HL-60/S4 (cell line): ENCODE data around the gene RAB3IL1.

Experiments
- in situ Hi-C: fragments of 300-500 bp; cut with MboI; formaldehyde crosslinking; loops from 2 replicates; pipeline ENCODE4 v1.14.3; 2022; ENCODE audit warnings: low sequenced_read_pairs

The RAB3IL1 gene

GRCh38 chr11:61906522-61906909, 10.8 kb downstream of the RAB3IL1 start:
- in situ Hi-C loops = no loop called here

DNA sequence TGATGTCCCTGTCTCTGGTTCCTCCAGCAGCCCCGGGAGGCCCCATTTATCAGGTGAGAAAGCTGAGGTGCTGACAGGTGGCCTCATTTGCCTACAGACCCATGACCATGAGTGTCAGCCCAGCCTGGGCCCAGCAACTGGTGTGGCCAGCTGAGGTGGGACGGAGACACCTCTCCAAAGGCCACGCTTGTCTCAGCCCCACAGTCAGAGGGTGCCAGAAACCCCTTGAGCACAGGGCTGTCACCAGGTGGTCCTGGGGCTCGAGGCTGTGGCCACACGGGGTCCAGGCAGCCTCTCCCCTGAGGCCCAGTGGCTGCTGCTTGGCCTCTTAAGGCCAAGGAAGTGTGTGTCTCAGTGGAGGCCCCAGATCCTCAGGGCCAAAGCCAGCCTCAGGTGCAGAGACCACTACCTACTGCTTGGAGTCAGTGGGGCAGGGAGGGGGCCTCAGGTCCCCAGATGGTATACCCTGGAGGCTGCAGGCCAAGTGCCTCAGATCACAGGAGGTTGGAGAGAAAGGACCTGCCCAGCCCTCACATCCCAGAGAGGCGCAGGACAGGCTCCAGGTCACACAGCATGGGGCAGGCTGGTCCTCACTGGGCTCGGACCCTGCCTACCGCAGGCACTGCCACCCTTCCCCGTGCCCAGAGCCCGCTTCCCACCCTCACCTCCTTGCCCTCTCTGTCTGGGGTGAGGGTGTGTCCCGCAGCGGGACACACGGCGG, 11.4 kb downstream of the RAB3IL1 start:
- in situ Hi-C loops = no loop called here

- in situ Hi-C loops = no loop called here
These were observed 12.2 kb downstream of the RAB3IL1 start for GRCh38 chr11:61905067-61905696.

- in situ Hi-C loops = no loop called here
These were observed 12.8 kb downstream of the RAB3IL1 start for GRCh38 chr11:61904539-61905048.

DNA sequence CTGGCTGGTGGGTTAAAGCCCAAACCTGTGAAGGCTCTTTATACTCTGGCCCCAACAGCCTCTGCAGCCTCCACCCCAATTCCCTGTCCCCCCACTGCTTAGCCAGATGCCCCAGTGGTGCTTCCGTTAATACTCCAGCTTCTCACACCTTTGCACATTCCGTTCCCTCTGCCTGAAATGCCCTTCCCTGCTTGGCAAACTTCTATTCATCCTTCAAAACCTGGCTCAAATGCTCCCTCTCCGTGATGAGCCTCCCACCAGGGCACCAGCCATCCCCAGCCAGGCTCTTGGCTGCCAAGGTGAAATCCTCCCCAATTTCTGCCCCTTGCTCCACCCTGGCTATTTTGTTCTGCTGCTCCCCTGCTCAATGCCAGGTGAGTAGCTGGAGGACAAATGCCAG, 13.5 kb downstream of the RAB3IL1 start:
- in situ Hi-C loops = no loop called here

DNA sequence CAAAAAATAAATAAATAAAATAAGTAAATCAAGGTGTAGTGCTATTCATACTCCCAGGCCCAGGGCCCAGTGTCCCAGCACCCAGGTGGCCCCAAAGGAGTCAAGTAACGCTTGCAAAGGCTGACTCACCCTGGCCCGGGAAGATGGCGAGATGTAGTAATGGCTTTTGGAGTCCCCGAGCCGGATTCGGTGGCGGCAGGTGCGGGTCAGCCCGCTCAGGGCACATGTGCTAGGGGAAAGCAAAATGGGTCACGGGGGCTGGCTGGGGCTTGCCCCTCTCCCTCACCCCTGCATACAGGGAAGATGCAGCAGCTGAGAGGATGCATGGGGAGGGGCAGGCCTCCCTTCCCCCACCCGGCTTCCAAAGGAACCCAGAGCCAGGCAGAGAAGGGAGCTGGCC, 15.1 kb downstream of the RAB3IL1 start:
- in situ Hi-C loops = no loop called here

DNA sequence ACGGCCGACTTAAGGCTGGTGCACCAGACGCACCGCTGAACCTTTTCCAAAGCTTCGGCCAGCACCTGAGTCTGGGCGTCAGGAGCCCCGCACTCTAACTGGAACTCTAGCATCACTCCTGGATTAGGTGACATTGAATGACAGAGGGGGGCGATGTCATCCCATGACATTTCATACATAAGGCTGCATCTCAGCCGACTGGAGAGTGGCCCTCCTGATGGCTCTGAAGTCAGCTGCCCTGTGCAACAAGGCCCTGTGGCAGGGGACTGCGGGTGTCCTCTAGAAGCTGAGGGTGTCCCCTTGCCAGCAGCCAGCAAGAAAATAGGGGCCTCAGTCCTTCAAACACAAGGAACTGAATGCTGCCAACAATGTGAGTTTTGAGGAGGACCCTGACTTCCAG, 16.0 kb downstream of the RAB3IL1 start:
- in situ Hi-C loops = no loop called here

GRCh38 chr11:61900251-61900650, 17.1 kb downstream of the RAB3IL1 start:
- in situ Hi-C loops = no loop called here

DNA sequence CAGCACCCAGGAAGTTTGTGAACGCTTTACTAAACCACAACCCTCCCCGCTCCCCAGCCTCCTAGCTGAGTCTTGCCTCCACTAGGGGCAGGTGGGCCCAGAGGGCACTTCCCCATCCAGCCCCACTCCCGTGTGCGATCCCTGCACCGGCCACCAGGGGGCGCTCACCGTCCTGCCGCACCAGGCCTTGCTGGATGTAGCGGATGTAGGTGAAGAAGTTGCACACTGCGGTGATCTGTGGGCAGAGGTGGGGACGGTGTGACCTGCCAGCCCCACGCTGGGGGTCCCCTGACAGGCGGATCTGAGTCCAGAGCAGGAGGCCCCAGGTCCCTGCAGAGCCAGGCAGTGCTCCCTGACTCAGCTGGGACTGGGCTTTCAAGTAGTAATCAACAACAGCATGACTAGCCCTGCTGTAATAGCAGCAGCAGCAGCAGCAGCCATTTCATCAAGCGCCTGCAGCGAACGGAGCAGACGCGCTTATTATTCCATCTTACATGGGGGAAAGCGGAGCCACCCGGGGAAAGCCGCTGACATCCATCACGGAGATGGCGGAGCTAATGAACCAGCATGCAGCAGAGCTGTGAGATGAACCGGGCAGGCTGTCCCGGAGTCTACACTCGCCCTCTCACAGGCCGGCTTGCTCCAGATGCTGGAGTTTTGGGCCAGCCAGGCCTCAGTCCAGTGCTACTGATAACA, 18.1 kb downstream of the RAB3IL1 start:
- in situ Hi-C loops = loop anchor here (5.0 to 25.0 kb wide), 2 partner anchors 53 to 163 kb away; partner anchors contain the start of gene BEST1

DNA sequence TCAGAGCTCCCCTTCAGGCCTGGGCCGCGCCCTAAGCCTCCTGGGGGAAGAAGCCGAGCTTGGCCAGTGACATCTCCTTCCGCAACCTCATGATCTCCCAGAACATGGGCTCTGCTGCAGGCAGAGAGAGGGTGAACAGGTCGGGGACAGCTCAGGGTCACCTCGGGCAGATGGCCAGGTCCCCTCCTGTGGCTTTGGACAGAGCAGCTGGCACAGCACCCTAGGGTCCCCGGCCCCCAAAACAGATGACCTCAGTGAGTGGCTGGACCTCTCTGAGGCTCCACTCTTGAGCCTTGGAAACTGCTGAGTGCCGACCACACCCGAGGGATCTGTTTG, 19.2 kb downstream of the RAB3IL1 start:
- in situ Hi-C loops = loop anchor here (5.0 to 25.0 kb wide), 2 partner anchors 54 to 164 kb away; partner anchors contain the start of gene BEST1

- in situ Hi-C loops = loop anchor here (5.0 to 25.0 kb wide), 2 partner anchors 55 to 165 kb away; partner anchors contain the start of gene BEST1
These were observed 19.7 kb downstream of the RAB3IL1 start for GRCh38 chr11:61897387-61898246.

DNA sequence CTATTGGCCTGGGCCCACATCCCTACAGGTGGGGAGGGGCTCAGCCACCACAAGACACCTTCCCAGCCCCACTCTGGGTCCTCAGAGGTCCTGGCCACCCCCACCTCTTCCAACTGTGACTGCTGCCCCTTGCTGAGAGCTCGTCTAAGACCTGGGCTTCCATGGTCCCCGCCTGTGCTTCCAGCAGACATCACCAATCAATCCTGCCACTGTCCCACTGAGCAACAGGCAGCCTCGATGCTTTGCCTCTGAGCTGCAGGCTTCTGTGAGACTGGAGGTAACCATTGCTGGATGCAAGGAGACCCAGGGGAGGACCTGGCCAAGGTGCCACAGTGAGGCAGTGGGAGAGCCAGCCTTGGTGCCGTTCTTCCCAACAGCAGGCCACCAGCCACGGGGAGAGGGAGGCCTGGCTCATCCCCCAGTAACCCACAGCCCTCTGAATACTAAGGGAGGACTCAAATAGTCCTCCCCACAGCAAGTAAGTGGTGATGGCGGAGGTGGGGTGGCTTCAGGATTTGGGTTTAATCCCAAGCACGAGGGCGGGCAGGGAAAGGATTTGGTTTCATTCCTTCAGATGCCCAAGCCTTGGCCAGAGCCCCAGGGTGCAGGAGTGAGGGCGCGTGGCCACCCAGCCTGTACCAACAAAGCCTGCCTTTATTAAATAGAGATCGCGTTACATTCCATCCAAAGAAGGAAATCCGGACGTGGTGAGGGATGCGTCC, 20.5 kb downstream of the RAB3IL1 start:
- in situ Hi-C loops = loop anchor here (5.0 to 25.0 kb wide), 2 partner anchors 55 to 165 kb away; partner anchors contain the start of gene BEST1

- in situ Hi-C loops = loop anchor here (5.0 to 25.0 kb wide), 2 partner anchors 57 to 167 kb away; partner anchors contain the start of gene BEST1
These were observed 21.7 kb downstream of the RAB3IL1 start for GRCh38 chr11:61895718-61896059.

DNA sequence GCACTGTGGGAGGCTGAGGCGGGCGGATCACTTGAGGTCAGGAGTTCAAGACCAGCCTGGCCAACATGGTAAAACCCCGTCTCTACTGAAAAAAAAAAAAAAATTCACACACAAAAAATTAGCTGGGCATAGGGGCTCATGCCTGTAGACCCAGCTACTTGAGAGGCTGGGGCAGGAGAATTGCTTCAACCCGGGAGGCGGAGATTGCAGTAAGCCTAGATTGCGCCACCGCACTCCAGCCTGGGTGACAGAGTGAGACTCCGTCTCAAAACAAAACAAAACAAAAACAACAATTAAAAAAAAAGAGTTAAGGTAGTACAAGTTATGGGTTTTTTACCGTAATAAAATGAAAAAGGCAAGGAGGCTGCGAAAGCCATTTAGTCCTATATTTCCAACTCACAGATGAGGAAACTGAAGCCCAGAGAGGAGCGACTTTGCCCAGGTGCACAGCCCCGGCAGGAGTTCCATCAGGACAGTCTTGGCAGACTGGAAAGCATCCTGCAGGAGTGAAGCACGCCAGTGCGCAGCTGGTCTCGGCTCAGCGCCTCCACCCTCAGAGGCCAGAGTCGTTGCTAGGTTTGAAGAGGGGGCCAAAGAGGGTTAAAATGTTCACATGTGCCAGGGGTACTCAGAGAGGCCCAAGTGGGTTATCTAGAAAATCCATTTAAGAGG, 22.2 kb downstream of the RAB3IL1 start:
- in situ Hi-C loops = loop anchor here (5.0 to 25.0 kb wide), 2 partner anchors 57 to 167 kb away; partner anchors contain the start of gene BEST1

- in situ Hi-C loops = loop anchor here (25.0 kb wide), 1 partner anchor 168 kb away; no protein-coding TSS in a partner anchor
These were observed 23.4 kb downstream of the RAB3IL1 start for GRCh38 chr11:61893981-61894380.

GRCh38 chr11:61892085-61892370, 25.3 kb downstream of the RAB3IL1 start:
- in situ Hi-C loops = loop anchor here (25.0 kb wide), 1 partner anchor 170 kb away; no protein-coding TSS in a partner anchor

DNA sequence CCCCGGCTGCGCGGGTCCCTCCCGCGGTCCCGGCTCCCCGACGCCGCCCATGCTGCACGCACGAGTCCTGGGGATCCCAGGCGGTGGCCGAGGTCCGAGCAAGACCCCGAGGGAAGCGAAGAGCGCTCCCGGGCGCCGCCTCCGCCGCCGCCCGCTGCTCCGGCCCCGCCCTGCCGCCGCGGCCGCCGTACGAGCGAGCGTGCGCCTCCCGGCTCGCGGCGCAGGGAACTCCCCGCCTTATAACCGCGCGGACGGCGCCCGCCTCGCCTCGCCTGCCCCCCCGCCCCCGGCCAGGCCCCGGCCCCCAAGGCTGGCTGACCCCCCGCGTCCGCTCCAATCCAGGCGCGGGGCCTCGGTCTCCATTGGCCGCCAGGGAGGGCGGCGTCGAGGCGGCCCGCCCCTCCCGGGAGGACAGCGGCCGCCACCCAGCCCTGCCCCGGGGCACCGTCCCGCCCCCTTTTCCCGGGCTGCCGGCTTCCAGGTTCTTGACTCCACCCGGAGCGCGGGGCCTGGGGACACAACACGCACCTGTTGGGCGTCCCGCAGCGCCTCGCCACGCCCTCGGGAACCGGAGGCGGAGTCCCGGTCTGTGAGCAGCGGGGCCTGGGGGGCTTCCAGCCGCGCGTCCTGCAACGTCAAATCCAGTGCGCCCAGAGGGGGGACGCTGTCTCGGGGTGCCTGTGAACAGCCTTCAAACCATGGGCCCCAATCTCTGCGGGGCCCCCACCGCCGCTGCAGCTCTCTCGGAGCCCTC, 25.9 kb downstream of the RAB3IL1 start, which contains the start of gene FADS3:
FADS3 (minus strand) TSS at position 215 of the 754 bp plus-strand sequence; CDS start at position 51, 164 bp downstream.
- in situ Hi-C loops = loop anchor here (25.0 kb wide), 1 partner anchor 171 kb away; no protein-coding TSS in a partner anchor

DNA sequence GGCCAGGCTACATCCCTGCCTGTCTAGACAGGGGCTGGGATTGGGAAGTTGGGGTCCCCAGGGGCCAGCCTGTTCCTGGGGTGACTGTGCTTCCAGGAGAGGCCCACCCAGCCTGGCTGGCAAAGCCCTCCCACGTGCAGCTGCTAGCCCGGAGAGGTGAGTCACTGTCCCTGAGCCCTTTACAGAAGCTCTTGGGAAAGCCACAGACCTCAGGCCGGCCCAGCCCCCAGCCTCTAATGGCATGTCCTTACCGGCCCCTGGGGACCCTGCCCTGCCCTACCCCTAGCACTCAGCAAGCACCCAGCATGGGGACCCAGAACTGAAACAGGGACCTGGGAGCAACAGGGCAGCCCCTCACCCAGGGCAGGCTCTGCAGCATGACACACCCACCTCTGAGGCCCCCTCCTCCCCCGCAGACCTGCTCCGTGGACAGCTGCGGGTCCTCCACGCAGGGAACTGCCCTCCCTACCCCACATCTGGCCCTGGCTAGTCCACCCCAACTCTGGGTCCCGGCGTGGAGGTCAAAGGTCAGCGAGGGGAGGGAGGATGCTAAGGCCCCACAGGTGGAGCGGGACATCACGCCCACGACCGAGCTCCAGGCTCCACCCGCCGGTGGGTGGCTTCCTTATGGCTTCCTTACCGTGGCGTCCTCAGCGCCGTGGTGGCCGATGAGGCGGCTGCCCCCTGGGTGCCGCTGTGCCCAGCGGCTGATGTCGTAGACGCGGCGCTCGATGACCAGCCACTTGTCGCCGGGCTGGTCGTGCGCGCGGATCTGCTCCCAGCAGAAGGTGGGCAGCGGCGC, 26.6 kb downstream of the RAB3IL1 start:
- in situ Hi-C loops = loop anchor here (25.0 kb wide), 1 partner anchor 172 kb away; no protein-coding TSS in a partner anchor
